Thyroid gland (tissue), 4 donors: ENCODE measurements around the gene TMEM207.

Source experiments
- POLR2A ChIP-seq, 2 donors: fragments of 450-650 bp; IDR thresholded peaks; one replicate each; pipeline ENCODE4 v1.6.1; 2017; ENCODE audit warnings: antibody characterized with exemption in 2 of 2, mild to moderate bottlenecking in 2 of 2, moderate library complexity in 1 of 2
- TF ChIP-seq, protein P1 (sequence below), 6 experiments: fragments of 200-600 bp in 3 of 6; fragments of 450-650 bp in 3 of 6; sonication (generic) in 3 of 6; IDR thresholded peaks; one replicate each; pipeline ENCODE4 v1.5.1; 2016 to 2019; ENCODE audit warnings: antibody characterized with exemption in 6 of 6, mild to moderate bottlenecking in 2 of 6, inconsistent platforms in 1 of 6, moderate library complexity in 1 of 6

DNA sequence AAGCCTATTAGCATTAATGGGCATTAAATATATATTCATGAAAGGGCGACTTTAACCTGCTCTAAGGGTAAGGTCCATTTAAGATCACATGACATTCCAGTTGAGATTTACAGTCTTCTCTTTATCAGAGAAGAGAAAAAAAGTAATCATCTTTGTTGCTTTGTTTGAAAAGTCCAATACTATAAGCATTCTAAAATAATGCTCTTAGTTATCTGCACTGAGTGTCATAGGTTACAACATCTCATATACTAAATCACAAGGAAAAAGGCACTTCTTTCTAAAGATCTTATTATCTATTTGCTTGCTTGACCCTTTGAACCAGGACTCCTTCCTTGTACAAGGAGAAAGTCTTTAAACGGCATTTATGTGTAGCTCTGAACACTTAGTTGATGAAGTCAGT lies 1.4 kb downstream of the TMEM207 start:
- TF ChIP-seq, protein P1, sequence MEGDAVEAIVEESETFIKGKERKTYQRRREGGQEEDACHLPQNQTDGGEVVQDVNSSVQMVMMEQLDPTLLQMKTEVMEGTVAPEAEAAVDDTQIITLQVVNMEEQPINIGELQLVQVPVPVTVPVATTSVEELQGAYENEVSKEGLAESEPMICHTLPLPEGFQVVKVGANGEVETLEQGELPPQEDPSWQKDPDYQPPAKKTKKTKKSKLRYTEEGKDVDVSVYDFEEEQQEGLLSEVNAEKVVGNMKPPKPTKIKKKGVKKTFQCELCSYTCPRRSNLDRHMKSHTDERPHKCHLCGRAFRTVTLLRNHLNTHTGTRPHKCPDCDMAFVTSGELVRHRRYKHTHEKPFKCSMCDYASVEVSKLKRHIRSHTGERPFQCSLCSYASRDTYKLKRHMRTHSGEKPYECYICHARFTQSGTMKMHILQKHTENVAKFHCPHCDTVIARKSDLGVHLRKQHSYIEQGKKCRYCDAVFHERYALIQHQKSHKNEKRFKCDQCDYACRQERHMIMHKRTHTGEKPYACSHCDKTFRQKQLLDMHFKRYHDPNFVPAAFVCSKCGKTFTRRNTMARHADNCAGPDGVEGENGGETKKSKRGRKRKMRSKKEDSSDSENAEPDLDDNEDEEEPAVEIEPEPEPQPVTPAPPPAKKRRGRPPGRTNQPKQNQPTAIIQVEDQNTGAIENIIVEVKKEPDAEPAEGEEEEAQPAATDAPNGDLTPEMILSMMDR (IDR thresholded peaks at IDR 0.05): no peak
- TF ChIP-seq POLR2A (IDR thresholded peaks at IDR 0.05): no peak
